Amniotic stem cell (primary cell): ENCODE results near the gene FAT2.

Experiments used
- DNase-seq: peaks from one replicate; lab custom pipeline; 2025; lab: John Stamatoyannopoulos, UW

FAT2 gene

DNA sequence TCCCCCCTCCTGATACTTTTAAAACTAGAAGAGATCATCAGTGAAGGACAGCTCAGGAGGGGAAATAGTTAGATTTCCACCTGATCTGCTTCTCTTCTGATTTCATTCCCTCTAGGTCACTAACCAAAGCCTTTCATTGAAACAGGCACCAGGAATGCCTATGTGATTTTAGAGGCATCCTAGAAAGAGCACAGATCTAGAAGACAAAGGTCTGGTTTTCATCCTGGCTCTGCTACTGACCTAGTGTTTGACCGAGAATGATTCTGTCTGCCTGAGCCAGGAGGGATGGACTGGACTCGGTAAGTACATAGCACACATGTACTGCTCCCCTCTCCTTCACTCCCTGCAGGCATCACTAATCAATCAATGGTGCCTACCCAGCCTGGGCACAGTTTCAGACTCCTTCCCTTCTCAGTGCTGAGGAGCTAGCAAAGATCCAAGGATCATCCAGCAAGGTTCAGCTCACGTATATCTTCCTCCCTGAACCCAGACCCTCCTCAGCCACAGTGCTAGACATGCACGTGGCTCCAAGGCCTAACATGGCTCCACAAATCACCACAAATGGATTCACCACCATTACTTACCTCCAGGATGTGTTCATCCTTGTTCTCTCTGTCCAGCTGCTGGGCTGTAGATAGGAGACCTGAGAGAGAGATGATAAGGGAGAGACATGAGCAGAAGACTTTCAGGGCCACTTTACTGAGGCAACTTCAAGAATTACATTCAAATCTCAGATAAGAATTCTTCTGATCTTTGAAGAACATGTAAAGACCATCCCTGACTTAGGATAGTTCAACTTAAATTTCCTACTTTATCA, 35.2 kb downstream of the FAT2 start:
- no peak for DNase-seq

- no peak for DNase-seq
These were observed 37.4 kb downstream of the FAT2 start for GRCh38 chr5:151553695-151554094.

DNA sequence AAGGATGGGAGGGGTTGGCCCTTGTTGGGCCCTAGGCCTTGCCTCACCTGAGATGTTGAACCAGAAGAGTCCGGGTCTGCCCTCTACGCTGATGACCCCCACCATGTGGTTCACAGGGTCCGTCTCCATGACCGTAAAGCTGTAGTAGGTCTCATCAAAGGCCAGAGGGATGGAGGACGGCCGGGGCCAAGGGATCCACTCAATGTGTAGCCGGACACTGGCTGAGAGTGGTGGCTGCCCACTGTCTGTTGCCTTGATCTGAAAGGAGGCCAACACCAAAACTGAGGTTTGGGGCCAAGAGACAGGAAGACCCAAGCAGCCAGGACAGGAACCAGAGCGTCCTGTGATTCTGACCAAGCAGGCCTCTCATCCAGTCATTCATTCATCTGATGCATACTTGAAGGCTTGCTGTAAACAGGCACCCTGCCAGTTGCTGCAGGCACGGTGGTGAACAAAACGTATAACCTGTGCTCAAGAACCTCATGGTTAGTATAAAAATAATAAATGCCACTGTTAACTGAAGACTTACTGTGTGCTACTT, 37.9 kb downstream of the FAT2 start:
- DNase-seq: no peak

- no peak for DNase-seq
These were observed 39.1 kb downstream of the FAT2 start for GRCh38 chr5:151551985-151552384.

DNA sequence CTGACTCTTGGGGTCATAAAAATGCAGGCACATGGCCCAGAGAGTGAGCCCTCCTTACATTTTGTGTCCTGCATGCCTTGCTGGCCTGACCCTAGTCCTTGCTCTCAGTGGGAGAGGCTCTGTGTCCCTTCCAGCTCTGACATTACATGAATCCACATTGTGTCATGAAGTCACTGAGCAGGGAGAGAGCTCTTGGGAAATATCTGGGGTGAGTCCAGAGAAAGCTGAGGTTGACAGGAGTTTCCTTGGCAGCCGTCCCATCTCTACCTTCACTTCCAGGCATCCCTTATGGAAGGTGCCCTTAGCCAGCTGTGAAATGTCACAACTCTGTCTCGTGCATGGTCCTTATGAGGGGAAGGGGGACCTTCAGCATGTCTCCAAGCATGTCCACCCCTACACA, 41.0 kb downstream of the FAT2 start:
- DNase-seq: no peak

GRCh38 chr5:151549713-151550112, 41.4 kb downstream of the FAT2 start:
- DNase-seq: no peak

- no peak for DNase-seq
These were observed 43.8 kb downstream of the FAT2 start for GRCh38 chr5:151547364-151547763.

DNA sequence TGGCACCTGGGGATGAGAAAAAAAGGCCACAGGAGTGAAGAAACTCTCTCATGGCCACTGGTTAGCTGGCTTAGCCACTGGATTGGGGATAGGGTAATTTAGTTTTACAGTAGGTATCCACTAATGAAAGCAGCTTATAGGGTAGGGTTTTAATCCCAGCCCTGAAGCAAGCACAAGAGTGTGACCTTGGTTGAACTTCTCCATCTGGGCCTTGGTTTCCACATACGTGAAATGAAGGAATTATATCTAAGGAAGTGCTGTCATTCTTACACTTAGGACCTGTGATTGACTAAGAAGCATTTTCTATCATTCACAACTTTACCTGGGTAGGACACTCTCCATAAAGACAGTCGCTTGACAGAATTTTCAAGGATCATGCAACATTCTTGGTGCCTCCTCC, 49.6 kb downstream of the FAT2 start:
- no peak for DNase-seq
